OCI-LY7 (cell line): Measurements from ENCODE around the gene PDGFD.

Source experiments
- CTCF ChIP-seq: fragments of 200-600 bp; sonication (generic); conservative IDR thresholded peaks from 2 replicates; pipeline ENCODE4 v1.5.1; 2014; ENCODE audit warnings: mild to moderate bottlenecking, antibody characterized with exemption, low read length, moderate library complexity, mixed read lengths
- EZH2phosphoT487 ChIP-seq: fragments of 200-600 bp; sonication (generic); IDR thresholded peaks from 2 replicates; pipeline ENCODE4 v1.6.1; 2018; ENCODE audit warnings: low read depth, borderline replicate concordance, mild to moderate bottlenecking, mixed run types, antibody characterized with exemption, low read length, moderate library complexity, mixed read lengths

DNA sequence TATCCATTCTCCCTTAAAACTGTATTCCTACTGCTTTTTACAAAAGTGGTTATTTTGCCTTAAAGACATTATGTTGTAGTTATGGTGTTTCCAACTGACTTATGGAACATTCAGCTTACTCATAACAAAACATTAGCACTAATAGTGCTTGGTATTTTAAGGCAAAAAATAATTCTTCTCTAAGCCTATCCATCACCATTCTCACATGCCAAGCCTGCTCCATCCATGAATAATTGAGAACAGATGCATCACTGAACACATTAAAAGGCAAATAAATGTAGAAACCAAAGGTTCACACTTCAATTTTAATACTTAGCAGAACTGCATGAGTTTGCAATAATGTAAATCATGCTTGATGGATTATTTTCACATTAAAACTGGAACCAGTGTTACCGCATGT, 169.9 kb downstream of the PDGFD start:
- TF ChIP-seq CTCF (no peak), EZH2phosphoT487 (no peak)
